NCI-H1930 (cell line): ENCODE results near the gene ZNF230.

Experiments
- DNase-seq, 2 experiments: peaks; one replicate each; lab custom pipeline; 2025; lab: John Stamatoyannopoulos, UW

ZNF230 gene

GRCh38 chr19:44042147-44042546, 39.4 kb downstream of the ZNF230 start:
- no peak for DNase-seq

- DNase-seq: peak; percentile 73 to 74
These were observed 48.2 kb downstream of the ZNF230 start for GRCh38 chr19:44050740-44051649.

GRCh38 chr19:44051650-44052402, 49.1 kb downstream of the ZNF230 start, which contains the start of gene ZNF223:
Gene ZNF223 (plus strand): TSS chr19:44052036. CDS start chr19:44055177, 3,141 bp downstream.
- peak; percentile 98 for DNase-seq

GRCh38 chr19:44055870-44056269, 53.1 kb downstream of the ZNF230 start:
- DNase-seq: no peak

GRCh38 chr19:44059229-44059628, 56.5 kb downstream of the ZNF230 start:
- DNase-seq: no peak

- DNase-seq: no peak
These were observed 58.3 kb downstream of the ZNF230 start for GRCh38 chr19:44061038-44061437.
